HG03025 (cell line): ENCODE data around the gene CEP112.
"Not testable (repeated sequence)": the region's sequence is repeated elsewhere in the genome, so short reads cannot be mapped to it uniquely, and the experiment has no call there.

Experiments used
- ATAC-seq: cut with Tn5 transposase; IDR thresholded peaks from one replicate; pipeline ENCODE4 v1.9.1; 2021; ENCODE audit warnings: mild to moderate bottlenecking, moderate library complexity; ENCODE audit not compliant: unreplicated experiment, low FRiP score

CEP112 gene

GRCh38 chr17:65711671-65712276 is 480.2 kb downstream of the CEP112 start:
- ATAC-seq: no peak

- ATAC-seq: no peak
Observed at GRCh38 chr17:65707780-65708179, 484.2 kb downstream of the CEP112 start.

- no peak for ATAC-seq
Observed at GRCh38 chr17:65704731-65705130, 487.2 kb downstream of the CEP112 start.

- no peak for ATAC-seq
Observed at GRCh38 chr17:65703891-65704290, 488.0 kb downstream of the CEP112 start.

- ATAC-seq: no peak
Observed at GRCh38 chr17:65699459-65699858, 492.5 kb downstream of the CEP112 start.

GRCh38 chr17:65698381-65699061 is 493.4 kb downstream of the CEP112 start:
- ATAC-seq: no peak

GRCh38 chr17:65697661-65698060 is 494.3 kb downstream of the CEP112 start:
- no peak for ATAC-seq

GRCh38 chr17:65696739-65697394 is 495.1 kb downstream of the CEP112 start:
- ATAC-seq: no peak

- no peak for ATAC-seq
Observed at GRCh38 chr17:65694601-65695000, 497.3 kb downstream of the CEP112 start.

- no peak for ATAC-seq
Observed at GRCh38 chr17:65690626-65691310, 501.2 kb downstream of the CEP112 start.

- ATAC-seq: no peak
Observed at GRCh38 chr17:65688307-65688706, 503.6 kb downstream of the CEP112 start.

GRCh38 chr17:65685110-65685509 is 506.8 kb downstream of the CEP112 start:
- ATAC-seq: no peak

- no peak for ATAC-seq
Observed at GRCh38 chr17:65684631-65685030, 507.3 kb downstream of the CEP112 start.

GRCh38 chr17:65683428-65683827 is 508.5 kb downstream of the CEP112 start:
- ATAC-seq: no peak

- not testable (repeated sequence) for ATAC-seq
Observed at GRCh38 chr17:65681763-65682162, 510.2 kb downstream of the CEP112 start.

- no peak for ATAC-seq
Observed at GRCh38 chr17:65679165-65679845, 512.6 kb downstream of the CEP112 start.

GRCh38 chr17:65678546-65678945 is 513.4 kb downstream of the CEP112 start:
- ATAC-seq: no peak

- ATAC-seq: no peak
Observed at GRCh38 chr17:65677932-65678331, 514.0 kb downstream of the CEP112 start.

- no peak for ATAC-seq
Observed at GRCh38 chr17:65674246-65675045, 517.5 kb downstream of the CEP112 start.
